Activated CD4-positive, alpha-beta T cell treated with anti-CD3 and anti-CD28 coated beads, Interleukin-2, amount 50 U/mL, for 4 hours (primary cell): ENCODE results near the gene TMA16.

ENCODE experiments used
- DNase-seq, 2 experiments: peaks; one replicate each; pipeline ENCODE4 v3.0.0-alpha.2; 2020

Gene TMA16

DNA sequence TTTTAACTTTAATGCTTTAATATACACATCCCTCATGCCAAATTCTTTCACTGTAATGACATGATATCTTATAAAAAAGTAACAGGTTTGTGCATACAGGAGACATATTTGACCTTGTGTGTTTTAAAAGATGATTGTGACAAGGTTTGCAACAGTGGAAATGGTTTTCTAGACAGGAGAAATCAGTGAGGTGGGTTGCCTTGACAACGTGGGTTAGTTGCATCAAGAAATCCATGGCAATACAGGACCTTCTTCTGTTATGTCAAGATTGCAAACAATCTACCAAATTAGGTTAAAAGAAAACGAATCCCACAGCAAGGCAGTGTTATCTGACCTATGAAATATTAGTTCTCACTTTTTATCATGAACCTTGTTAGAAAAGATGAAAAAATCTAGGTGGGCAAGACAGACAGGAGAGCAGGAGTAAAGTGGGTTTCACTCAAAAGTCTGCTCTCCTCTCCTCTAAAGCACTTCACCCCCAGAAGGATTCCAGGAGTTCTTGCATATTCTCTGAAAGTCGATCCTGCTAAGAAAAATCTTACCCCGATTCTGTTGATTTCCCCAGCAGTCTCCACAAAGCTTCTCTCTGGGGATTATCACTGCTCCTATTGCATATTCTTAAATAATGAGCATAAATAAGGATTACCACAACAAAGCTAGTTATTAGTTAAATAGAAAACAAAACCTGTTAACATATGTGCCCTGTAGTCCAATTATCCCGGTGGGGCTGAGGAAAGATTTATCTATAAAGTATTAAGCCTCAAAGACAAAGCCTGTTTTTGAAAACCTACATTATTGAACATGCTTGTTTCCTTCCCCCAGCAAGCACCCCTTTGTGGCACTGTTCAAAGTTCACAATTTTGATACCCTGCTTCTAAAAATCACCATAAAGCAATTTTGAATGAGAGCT lies 71.0 kb downstream of the TMA16 start:
- no peak for DNase-seq

DNA sequence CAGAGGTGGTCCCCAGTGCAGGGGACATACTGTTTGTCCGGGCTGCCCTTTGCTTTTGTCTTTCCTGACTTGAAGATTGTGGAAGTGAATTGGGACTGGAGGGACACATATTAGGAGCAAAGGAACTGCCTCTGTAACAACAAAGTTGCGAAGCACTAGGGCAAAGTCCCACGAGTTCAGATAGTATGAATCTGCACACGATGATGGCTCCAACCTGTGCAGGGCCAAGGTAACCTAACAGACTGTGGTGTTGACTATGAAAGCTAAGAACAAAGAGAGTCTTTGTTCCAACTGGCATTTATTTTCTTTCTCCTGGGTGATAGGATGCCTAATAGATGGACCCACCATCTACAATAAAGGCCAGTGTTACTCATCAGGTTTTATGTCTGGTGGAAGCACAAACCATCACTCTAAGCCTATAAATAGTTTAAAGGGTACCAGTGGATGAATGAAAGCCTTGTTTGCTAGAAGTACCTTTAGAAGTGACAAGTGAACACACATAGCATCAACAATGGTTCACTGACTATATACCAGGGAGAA lies 71.8 kb downstream of the TMA16 start:
- no peak for DNase-seq

DNA sequence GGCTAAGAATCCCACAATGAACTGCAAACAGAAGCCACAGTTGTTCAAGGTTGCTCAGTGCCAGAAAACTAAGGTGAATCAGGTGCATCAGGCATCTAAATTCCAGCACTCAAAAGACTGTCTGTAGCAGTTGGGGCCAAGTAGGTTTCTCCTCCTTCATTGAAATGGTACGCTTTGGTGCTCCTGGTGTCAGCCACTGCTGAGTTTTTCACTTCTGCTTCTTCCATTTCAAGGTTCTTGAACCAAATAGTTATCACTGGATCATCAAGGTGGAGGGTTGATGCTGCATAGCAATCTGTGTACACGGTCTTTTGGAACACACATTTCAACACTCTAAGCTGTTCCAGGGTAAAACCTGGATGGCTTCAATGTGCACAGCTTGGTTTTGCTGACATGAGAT lies 74.4 kb downstream of the TMA16 start:
- DNase-seq: no peak
